HG03159 (cell line): Measurements from ENCODE around the gene EIF2AK3.
"Not testable (repeated sequence)": the region's sequence is repeated elsewhere in the genome, so short reads cannot be mapped to it uniquely, and the experiment has no call there.

ENCODE experiments used
- ATAC-seq: cut with Tn5 transposase; IDR thresholded peaks from one replicate; pipeline ENCODE4 v1.9.1; 2021; ENCODE audit warnings: mild to moderate bottlenecking, moderate library complexity; ENCODE audit not compliant: unreplicated experiment

The EIF2AK3 gene

GRCh38 chr2:88599527-88599926 lies 27.7 kb downstream of the EIF2AK3 start:
- no peak for ATAC-seq

- ATAC-seq: no peak
These were observed 30.1 kb downstream of the EIF2AK3 start for GRCh38 chr2:88597168-88597567.

GRCh38 chr2:88596141-88596830 lies 31.0 kb downstream of the EIF2AK3 start:
- no peak for ATAC-seq

GRCh38 chr2:88591698-88592097 lies 35.6 kb downstream of the EIF2AK3 start:
- no peak for ATAC-seq

- no peak for ATAC-seq
These were observed 36.2 kb downstream of the EIF2AK3 start for GRCh38 chr2:88590998-88591613.

- no peak for ATAC-seq
These were observed 41.3 kb downstream of the EIF2AK3 start for GRCh38 chr2:88585969-88586368.

GRCh38 chr2:88582030-88582429 lies 45.2 kb downstream of the EIF2AK3 start:
- ATAC-seq: no peak

- ATAC-seq: no peak
These were observed 47.2 kb downstream of the EIF2AK3 start for GRCh38 chr2:88580088-88580487.

- ATAC-seq: no peak
These were observed 51.6 kb downstream of the EIF2AK3 start for GRCh38 chr2:88575630-88576029.

- ATAC-seq: no peak
These were observed 52.2 kb downstream of the EIF2AK3 start for GRCh38 chr2:88575051-88575450.

- ATAC-seq: peak; percentile 62
These were observed 52.8 kb downstream of the EIF2AK3 start for GRCh38 chr2:88574445-88574844.

GRCh38 chr2:88568179-88568578 lies 59.1 kb downstream of the EIF2AK3 start:
- ATAC-seq: no peak

- ATAC-seq: no peak
These were observed 62.9 kb downstream of the EIF2AK3 start for GRCh38 chr2:88564402-88564801.

GRCh38 chr2:88563129-88563528 lies 64.1 kb downstream of the EIF2AK3 start:
- no peak for ATAC-seq

- ATAC-seq: peak; percentile 62
These were observed 65.4 kb downstream of the EIF2AK3 start for GRCh38 chr2:88561646-88562388.

GRCh38 chr2:88560619-88561307 lies 66.5 kb downstream of the EIF2AK3 start:
- ATAC-seq: no peak

GRCh38 chr2:88557290-88557689 lies 70.0 kb downstream of the EIF2AK3 start:
- no peak for ATAC-seq

GRCh38 chr2:88556026-88556425 lies 71.2 kb downstream of the EIF2AK3 start:
- ATAC-seq: no peak

GRCh38 chr2:88554189-88554588 lies 73.1 kb downstream of the EIF2AK3 start:
- ATAC-seq: no peak

- no peak for ATAC-seq
These were observed 77.5 kb downstream of the EIF2AK3 start for GRCh38 chr2:88549616-88550292.

GRCh38 chr2:88546291-88546690 lies 81.0 kb downstream of the EIF2AK3 start:
- not testable (repeated sequence) for ATAC-seq
